Right lobe of liver (tissue), 4 donors: ENCODE results near the gene CYB5B.

Experiments used
- CTCF ChIP-seq, 4 donors: fragments of 200-600 bp in 3 of 4; fragments of 450-650 bp in 1 of 4; IDR thresholded peaks; one replicate each; pipeline versions ENCODE4 v1.5.1 to v1.8.0; 2016 to 2022; ENCODE audit warnings: antibody characterized with exemption in 4 of 4, mild to moderate bottlenecking in 2 of 4
- POLR2A ChIP-seq: fragments of 450-650 bp; IDR thresholded peaks from one replicate; pipeline ENCODE4 v1.6.1; 2017; ENCODE audit warnings: antibody characterized with exemption, mild to moderate bottlenecking
- donor health status: DM: no; HTN: no; CAD: no.
- donor health status: DM: no; HTN: no; CAD: no.
- donor health status: DM: no; HTN: yes; CAD: no.

- TF ChIP-seq POLR2A (no peak), CTCF (IDR thresholded peaks at IDR 0.05) (no peak)
These were observed 25.1 kb upstream of the CYB5B start for GRCh38 chr16:69399361-69399760.
